C4-2B (cell line): Measurements from ENCODE around the gene AMIGO3.

Experiments
- ZFX ChIP-seq: fragments of 450-650 bp; IDR thresholded peaks from 2 replicates; pipeline ENCODE4 v1.6.1; 2017
- TF ChIP-seq, protein P1 (sequence below): fragments of 450-650 bp; conservative IDR thresholded peaks from 2 replicates; pipeline ENCODE4 v1.5.1; 2017; ENCODE audit warnings: mild to moderate bottlenecking

DNA sequence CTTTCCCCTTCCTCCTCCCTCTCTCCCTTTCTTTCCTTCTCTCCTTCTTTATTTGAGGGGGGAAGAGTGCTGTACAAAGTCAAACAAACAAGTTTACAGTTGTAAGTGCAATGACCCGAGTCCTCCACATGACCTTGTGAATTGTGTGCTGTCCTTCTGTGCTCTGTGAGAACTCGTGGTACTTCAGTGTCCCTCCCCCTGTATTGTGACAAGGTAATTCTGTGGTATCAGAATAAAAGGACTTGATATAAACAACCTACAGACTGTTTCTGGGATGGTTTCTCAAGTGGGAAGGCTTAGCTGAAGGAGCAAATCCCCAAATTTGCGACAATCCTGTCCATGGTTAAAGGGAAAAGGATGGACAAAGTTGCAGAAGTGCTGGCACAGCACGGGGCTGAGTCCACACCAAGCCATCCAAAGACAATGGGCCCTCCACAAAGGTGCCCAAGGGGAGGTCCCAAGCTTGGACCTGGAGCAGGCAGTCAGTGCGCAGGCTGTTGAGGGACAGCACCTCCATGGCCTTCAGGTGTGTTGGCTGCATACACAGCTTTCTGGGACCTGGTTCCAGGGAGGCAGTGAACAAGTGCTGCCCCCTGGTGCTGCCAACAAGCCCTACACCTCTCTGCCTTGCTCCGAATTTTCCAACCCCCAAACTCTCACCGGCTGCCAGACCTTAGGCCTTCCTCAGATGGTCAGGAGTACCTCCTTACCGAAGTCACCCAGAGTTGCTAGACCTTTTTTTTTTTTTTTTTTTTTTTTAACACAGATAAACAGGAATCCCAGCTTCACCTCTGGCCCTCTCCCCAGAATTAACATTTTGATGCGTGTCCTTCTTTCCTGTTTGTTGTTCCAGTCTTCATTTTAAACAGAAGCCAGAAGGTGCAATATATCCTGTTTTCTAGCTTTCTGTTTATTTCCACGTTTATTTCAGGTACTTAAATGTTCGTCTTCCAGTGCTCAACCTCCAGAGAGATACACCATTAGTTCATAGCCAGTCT lies 47.9 kb downstream of the AMIGO3 start:
- TF ChIP-seq, protein P1, sequence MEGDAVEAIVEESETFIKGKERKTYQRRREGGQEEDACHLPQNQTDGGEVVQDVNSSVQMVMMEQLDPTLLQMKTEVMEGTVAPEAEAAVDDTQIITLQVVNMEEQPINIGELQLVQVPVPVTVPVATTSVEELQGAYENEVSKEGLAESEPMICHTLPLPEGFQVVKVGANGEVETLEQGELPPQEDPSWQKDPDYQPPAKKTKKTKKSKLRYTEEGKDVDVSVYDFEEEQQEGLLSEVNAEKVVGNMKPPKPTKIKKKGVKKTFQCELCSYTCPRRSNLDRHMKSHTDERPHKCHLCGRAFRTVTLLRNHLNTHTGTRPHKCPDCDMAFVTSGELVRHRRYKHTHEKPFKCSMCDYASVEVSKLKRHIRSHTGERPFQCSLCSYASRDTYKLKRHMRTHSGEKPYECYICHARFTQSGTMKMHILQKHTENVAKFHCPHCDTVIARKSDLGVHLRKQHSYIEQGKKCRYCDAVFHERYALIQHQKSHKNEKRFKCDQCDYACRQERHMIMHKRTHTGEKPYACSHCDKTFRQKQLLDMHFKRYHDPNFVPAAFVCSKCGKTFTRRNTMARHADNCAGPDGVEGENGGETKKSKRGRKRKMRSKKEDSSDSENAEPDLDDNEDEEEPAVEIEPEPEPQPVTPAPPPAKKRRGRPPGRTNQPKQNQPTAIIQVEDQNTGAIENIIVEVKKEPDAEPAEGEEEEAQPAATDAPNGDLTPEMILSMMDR, result peak; percentile 87
- no peak for TF ChIP-seq ZFX
